ENCODE data around the gene AOPEP. TPM values are rescaled to one million over a fixed set of nuclear protein-coding genes. Genes with fewer than 3 reads are reported as not detected.

The AOPEP gene
- total RNA-seq, 1 experiment from 2014 or later: 15.0 TPM

DNA sequence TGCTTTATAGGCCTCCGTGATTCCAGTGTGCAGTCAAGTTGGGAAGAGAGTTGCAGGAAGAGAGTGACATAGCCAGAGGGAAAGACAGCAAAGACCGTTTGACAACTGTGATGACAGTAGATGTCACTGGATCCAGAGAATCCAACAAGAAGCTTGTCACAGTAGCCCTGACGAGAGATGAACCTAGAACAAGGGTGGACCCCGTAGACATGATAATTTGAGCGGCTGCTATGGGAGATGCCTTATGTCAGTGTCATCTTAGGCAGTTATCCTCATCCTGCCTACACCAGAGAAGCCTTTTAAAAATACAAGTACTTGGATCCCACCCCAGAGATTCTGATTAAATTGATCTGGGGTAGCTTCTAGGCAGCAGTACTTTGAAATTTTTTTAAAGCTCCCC is 125.4 kb downstream of the AOPEP start:
- no peak overlapping the region for H3K56ac ChIP-seq (ENCODE audit: insufficient read length, low read depth, low read length)
- Mint-ChIP-seq H3K36me3 (ENCODE audit: insufficient read depth in 1 of 3, low read depth in 3 of 3) (no peaks in the 10 kb centered on the region), H3K4me1 (peaks cover 0 to 8% of the 10 kb centered on the region in 2 experiments; a peak in 2 of 4 replicates), H3K9me3 (no peaks in the 10 kb centered on the region), H3K4me3 (no peak overlapping the region), H3K27ac (no peak overlapping the region), H3K27me3 (ENCODE audit: low read depth) (no peaks in the 10 kb centered on the region)
- H4K8ac ChIP-seq (replicated peaks; ENCODE audit: insufficient read length, low read depth, low read length): no peak overlapping the region
- no peak overlapping the region for H3K4ac ChIP-seq (ENCODE audit: low read depth, low read length)
- no peaks in the 10 kb centered on the region for H3K27me3 ChIP-seq (ENCODE audit: insufficient read depth, low read length)
- H3K27ac ChIP-seq (ENCODE audit: insufficient read length, low read depth, low read length): no peak overlapping the region
- H3K14ac ChIP-seq (ENCODE audit: insufficient read depth, low read length): no peak overlapping the region
- H3K9ac ChIP-seq (ENCODE audit: extremely low read depth, insufficient read length, low read length): no peak overlapping the region
- H3K23ac ChIP-seq (ENCODE audit: insufficient read length, low read depth, low read length): no peak overlapping the region
- H3K9me3 ChIP-seq (ENCODE audit: control insufficient read depth, low read depth, low read length): no peaks in the 10 kb centered on the region
- no peak overlapping the region for H2BK5ac ChIP-seq (ENCODE audit: insufficient read length, low read length)
- H2BK12ac ChIP-seq (ENCODE audit: insufficient read length, low read depth, low read length): no peak overlapping the region
- H2BK20ac ChIP-seq (ENCODE audit: low read depth, low read length, poor library complexity, severe bottlenecking): no peak overlapping the region
- no peaks in the 10 kb centered on the region for H3K4me1 ChIP-seq (ENCODE audit: insufficient read depth, low read length)
- no peak overlapping the region for H2BK15ac ChIP-seq (ENCODE audit: low read depth, low read length)
- no peaks in the 10 kb centered on the region for H3K23me2 ChIP-seq (ENCODE audit: insufficient read length, low read depth, low read length, poor library complexity, severe bottlenecking)
- H3K79me1 ChIP-seq (ENCODE audit: insufficient read depth, low read depth, low read length, poor library complexity, severe bottlenecking): no peaks in the 10 kb centered on the region
- no peaks in the 10 kb centered on the region for H4K20me1 ChIP-seq (ENCODE audit: control insufficient read depth, insufficient read depth, insufficient read length)
- WGBS (ENCODE audit: extremely low coverage, insufficient read length, low lambda C conversion rate): no CpG with 5 or more reads among the region's 5 CpGs
- TF ChIP-seq, protein P1, sequence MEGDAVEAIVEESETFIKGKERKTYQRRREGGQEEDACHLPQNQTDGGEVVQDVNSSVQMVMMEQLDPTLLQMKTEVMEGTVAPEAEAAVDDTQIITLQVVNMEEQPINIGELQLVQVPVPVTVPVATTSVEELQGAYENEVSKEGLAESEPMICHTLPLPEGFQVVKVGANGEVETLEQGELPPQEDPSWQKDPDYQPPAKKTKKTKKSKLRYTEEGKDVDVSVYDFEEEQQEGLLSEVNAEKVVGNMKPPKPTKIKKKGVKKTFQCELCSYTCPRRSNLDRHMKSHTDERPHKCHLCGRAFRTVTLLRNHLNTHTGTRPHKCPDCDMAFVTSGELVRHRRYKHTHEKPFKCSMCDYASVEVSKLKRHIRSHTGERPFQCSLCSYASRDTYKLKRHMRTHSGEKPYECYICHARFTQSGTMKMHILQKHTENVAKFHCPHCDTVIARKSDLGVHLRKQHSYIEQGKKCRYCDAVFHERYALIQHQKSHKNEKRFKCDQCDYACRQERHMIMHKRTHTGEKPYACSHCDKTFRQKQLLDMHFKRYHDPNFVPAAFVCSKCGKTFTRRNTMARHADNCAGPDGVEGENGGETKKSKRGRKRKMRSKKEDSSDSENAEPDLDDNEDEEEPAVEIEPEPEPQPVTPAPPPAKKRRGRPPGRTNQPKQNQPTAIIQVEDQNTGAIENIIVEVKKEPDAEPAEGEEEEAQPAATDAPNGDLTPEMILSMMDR (conservative IDR thresholded peaks at IDR 0.05): no peak
- no peak overlapping the region for H2BK120ac ChIP-seq (ENCODE audit: low read depth, low read length, poor library complexity, severe bottlenecking)
- no peaks in the 10 kb centered on the region for H3K79me2 ChIP-seq (ENCODE audit: insufficient read depth, low read length)
- no peak for DNase-seq
- H4K91ac ChIP-seq (ENCODE audit: insufficient read length, low read depth, low read length): no peak overlapping the region
- no peak overlapping the region for H3T11ph ChIP-seq (ENCODE audit: low read length)
- no peak overlapping the region for H2AK5ac ChIP-seq (ENCODE audit: insufficient read length, low read length)
- no peak overlapping the region for H3K18ac ChIP-seq (ENCODE audit: insufficient read length, low read depth, low read length)
- H2AFZ ChIP-seq (ENCODE audit: low read length): no peak overlapping the region
- no peak overlapping the region for H3K4me2 ChIP-seq (ENCODE audit: insufficient read depth, insufficient read length, low read length)
- H4K5ac ChIP-seq (ENCODE audit: insufficient read length, low read depth, low read length): no peak overlapping the region
